ELR (cell line): ENCODE data around the gene ELL.

Source experiments
- DNase-seq: peaks from one replicate; pipeline ENCODE4 v3.0.0-alpha.2; 2015; ENCODE audit warnings: low read depth

ELL gene

GRCh38 chr19:18397242-18398202 lies 124.3 kb downstream of the ELL start, which contains the start of gene LRRC25:
Gene LRRC25 (minus strand): TSS chr19:18397622. CDS start chr19:18396963, 659 bp downstream.
- no peak for DNase-seq

GRCh38 chr19:18396471-18397241 lies 125.2 kb downstream of the ELL start:
- DNase-seq, result no peak

- no peak for DNase-seq
Measured at GRCh38 chr19:18393836-18394235, 128.0 kb downstream of the ELL start.

- DNase-seq, result no peak
Measured at GRCh38 chr19:18392926-18393325, 128.9 kb downstream of the ELL start.
